Astrocyte (in vitro differentiated cells and primary cell): Measurements from ENCODE around the gene CRYGN. TPM values are rescaled to one million over a fixed set of nuclear protein-coding genes. Genes with fewer than 3 reads are reported as not detected.

Experiments used
- DNase-seq: peaks from one replicate; pipeline ENCODE4 v3.0.0-alpha.2; 2010; ENCODE audit warnings: low read depth
- FAIRE-seq: peaks from 2 replicates; lab custom pipeline; 2011; peaks lifted over from hg19 to GRCh38; lab: Jason Lieb, UNC
- H2AFZ ChIP-seq: 2 replicates; pipeline ENCODE4 v1.6.0; 2012; ENCODE audit warnings: low read depth, low read length, inconsistent platforms
- H3K27ac ChIP-seq: 2 replicates; pipeline ENCODE4 v1.5.1; 2011; ENCODE audit warnings: low read depth, low read length, inconsistent platforms
- H3K27me3 ChIP-seq: 2 replicates; pipeline ENCODE4 v1.6.0; 2011; ENCODE audit warnings: low read length, inconsistent platforms; ENCODE audit not compliant: insufficient read depth
- H3K36me3 ChIP-seq: 2 replicates; pipeline ENCODE4 v1.5.1; 2011; ENCODE audit warnings: low read length, inconsistent platforms; ENCODE audit not compliant: insufficient read depth
- H3K4me1 ChIP-seq: 2 replicates; pipeline ENCODE4 v1.5.1; 2011; ENCODE audit warnings: low read length, inconsistent platforms; ENCODE audit not compliant: insufficient read depth
- H3K4me2 ChIP-seq: 2 replicates; pipeline ENCODE4 v1.6.0; 2012; ENCODE audit warnings: low read length, inconsistent platforms
- H3K4me3 ChIP-seq: 2 replicates; pipeline ENCODE4 v1.5.1; 2011; ENCODE audit warnings: low read depth, mild to moderate bottlenecking, low read length, inconsistent platforms; ENCODE audit not compliant: insufficient read depth
- H3K79me2 ChIP-seq: 2 replicates; pipeline ENCODE4 v1.6.0; 2012; ENCODE audit warnings: mild to moderate bottlenecking, low read length, inconsistent platforms; ENCODE audit not compliant: insufficient read depth
- H3K9ac ChIP-seq: 2 replicates; pipeline ENCODE4 v1.6.0; 2012; ENCODE audit warnings: mild to moderate bottlenecking, low read length, inconsistent platforms
- H3K9me3 ChIP-seq: 2 replicates; pipeline ENCODE4 v1.5.1; 2012; ENCODE audit warnings: low read depth, mild to moderate bottlenecking, low read length, inconsistent platforms; ENCODE audit not compliant: insufficient read depth
- H4K20me1 ChIP-seq: 2 replicates; pipeline ENCODE4 v1.6.0; 2012; ENCODE audit warnings: low read length, inconsistent platforms; ENCODE audit not compliant: insufficient read depth
- H3K27ac Mint-ChIP-seq: one replicate; pipeline ENCODE4 v1.8.0; 2021; ENCODE audit warnings: mild to moderate bottlenecking, mixed read lengths; ENCODE audit not compliant: unreplicated experiment
- H3K27me3 Mint-ChIP-seq: one replicate; pipeline ENCODE4 v1.8.0; 2021; ENCODE audit warnings: low read depth, mixed read lengths; ENCODE audit not compliant: unreplicated experiment
- H3K36me3 Mint-ChIP-seq: one replicate; pipeline ENCODE4 v1.8.0; 2021; ENCODE audit warnings: low read depth, mixed read lengths; ENCODE audit not compliant: unreplicated experiment
- H3K4me1 Mint-ChIP-seq: one replicate; pipeline ENCODE4 v1.8.0; 2021; ENCODE audit warnings: low read depth, mixed read lengths; ENCODE audit not compliant: unreplicated experiment
- H3K4me3 Mint-ChIP-seq: one replicate; pipeline ENCODE4 v1.8.0; 2021; ENCODE audit warnings: mild to moderate bottlenecking, moderate library complexity, mixed read lengths; ENCODE audit not compliant: unreplicated experiment
- H3K9me3 Mint-ChIP-seq: one replicate; pipeline ENCODE4 v1.8.0; 2021; ENCODE audit warnings: mild to moderate bottlenecking, mixed read lengths; ENCODE audit not compliant: unreplicated experiment
- CTCF ChIP-seq: IDR thresholded peaks from 2 replicates; pipeline ENCODE4 v1.5.1; 2011; ENCODE audit warnings: low read depth, mild to moderate bottlenecking, inconsistent platforms, low read length, moderate library complexity; ENCODE audit not compliant: insufficient read depth
- EZH2 ChIP-seq: IDR thresholded peaks from 2 replicates; pipeline ENCODE4 v1.6.1; 2012; ENCODE audit warnings: mild to moderate bottlenecking, low read length, inconsistent platforms; ENCODE audit not compliant: insufficient read depth
- total RNA-seq: library from RNA; stranded (reverse); gene quantifications from 2 replicates; pipeline ENCODE4 v1.2.1, GENCODE V29; 2021

The CRYGN gene
- total RNA-seq, 1 donor from 2014 or later: not detected

DNA sequence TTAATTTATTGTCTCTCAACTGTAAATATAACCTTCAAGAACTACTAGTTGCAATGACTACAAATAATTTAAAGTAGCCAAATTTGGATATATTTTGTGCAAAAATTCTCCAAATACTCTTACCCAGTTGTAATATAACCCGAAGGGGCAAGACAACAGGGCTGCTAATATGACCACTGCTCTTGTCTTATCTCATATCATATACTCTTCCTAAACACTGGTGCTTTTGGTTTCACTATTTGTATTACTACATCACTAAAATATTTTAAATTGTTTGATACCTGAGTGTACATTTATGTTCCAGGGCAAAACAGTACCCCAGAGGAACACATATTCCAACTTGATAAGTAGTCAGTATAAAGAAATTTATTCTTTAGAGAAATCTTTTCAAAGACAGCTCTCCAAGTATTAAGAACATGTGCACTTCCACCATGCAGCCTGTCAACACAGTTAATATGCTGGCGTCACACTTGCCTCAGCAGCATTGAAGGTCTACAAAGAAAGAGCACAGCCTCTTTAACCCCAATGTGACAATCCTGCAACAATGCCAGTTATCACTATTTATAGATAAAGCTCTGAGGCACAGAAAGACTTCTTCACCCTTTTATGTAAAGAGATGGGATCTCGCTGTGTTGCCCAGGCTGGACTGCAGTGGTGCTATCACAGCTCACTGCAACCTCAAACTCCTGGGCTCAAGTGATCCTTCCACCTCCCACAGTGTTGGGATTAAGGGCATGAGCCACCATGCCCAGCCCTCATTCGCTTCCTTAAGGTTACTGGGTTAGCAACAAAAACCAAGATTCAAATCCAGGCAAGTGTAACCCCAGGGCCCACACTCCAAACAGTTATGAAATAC lies 41.9 kb upstream of the CRYGN start:
- Histone ChIP-seq H4K20me1 (peaks cover 60% of the 10 kb centered on the region), H3K27ac (no peak overlapping the region)
- DNase-seq: no peak

GRCh38 chr7:151477867-151478266 lies 37.9 kb upstream of the CRYGN start:
- DNase-seq (no peak), FAIRE-seq (no peak)
- H3K79me2 ChIP-seq: peaks cover 94% of the 10 kb centered on the region
- H3K9ac ChIP-seq: no peak overlapping the region
- Mint-ChIP-seq H3K27me3 (no peaks in the 10 kb centered on the region), H3K9me3 (no peaks in the 10 kb centered on the region), H3K4me1 (peaks cover 2% of the 10 kb centered on the region), H3K36me3 (peaks cover 14% of the 10 kb centered on the region), H3K4me3 (no peak overlapping the region), H3K27ac (no peak overlapping the region)
- peaks cover 16% of the 10 kb centered on the region for H3K36me3 ChIP-seq
- H3K27ac ChIP-seq: no peak overlapping the region
- H3K27me3 ChIP-seq: no peaks in the 10 kb centered on the region
- H2AFZ ChIP-seq: no peak overlapping the region
- no peak overlapping the region for H3K4me2 ChIP-seq
- TF ChIP-seq CTCF (no peak), EZH2 (no peak)
- H3K9me3 ChIP-seq: no peaks in the 10 kb centered on the region
- no peak overlapping the region for H3K4me3 ChIP-seq
- peaks cover 61% of the 10 kb centered on the region for H4K20me1 ChIP-seq
- peaks cover 4% of the 10 kb centered on the region for H3K4me1 ChIP-seq

More for the DNA sequence above, 41.9 kb upstream of the CRYGN start:
- H2AFZ ChIP-seq: no peak overlapping the region
- no peaks in the 10 kb centered on the region for H3K27me3 ChIP-seq
- no peak overlapping the region for H3K4me2 ChIP-seq
- no peak for TF ChIP-seq EZH2
- TF ChIP-seq CTCF: no peak
- no peaks in the 10 kb centered on the region for H3K9me3 ChIP-seq
- no peak overlapping the region for H3K9ac ChIP-seq
- H3K4me1 ChIP-seq: peaks cover 17% of the 10 kb centered on the region
- no peak overlapping the region for H3K27ac Mint-ChIP-seq
- no peaks in the 10 kb centered on the region for H3K9me3 Mint-ChIP-seq
- H3K27me3 Mint-ChIP-seq: no peaks in the 10 kb centered on the region
- H3K79me2 ChIP-seq: peaks cover 86% of the 10 kb centered on the region
- no peak for FAIRE-seq
- peaks cover 24% of the 10 kb centered on the region for H3K36me3 ChIP-seq
- peaks cover 16% of the 10 kb centered on the region for H3K36me3 Mint-ChIP-seq
- no peak overlapping the region for H3K4me3 Mint-ChIP-seq
- H3K4me3 ChIP-seq: no peak overlapping the region
- peaks cover 20% of the 10 kb centered on the region for H3K4me1 Mint-ChIP-seq
